ENCODE results near the gene HVCN1.
"Not testable (repeated sequence)": the region's sequence is repeated elsewhere in the genome, so short reads cannot be mapped to it uniquely, and the experiment has no call there.

HVCN1 gene

DNA sequence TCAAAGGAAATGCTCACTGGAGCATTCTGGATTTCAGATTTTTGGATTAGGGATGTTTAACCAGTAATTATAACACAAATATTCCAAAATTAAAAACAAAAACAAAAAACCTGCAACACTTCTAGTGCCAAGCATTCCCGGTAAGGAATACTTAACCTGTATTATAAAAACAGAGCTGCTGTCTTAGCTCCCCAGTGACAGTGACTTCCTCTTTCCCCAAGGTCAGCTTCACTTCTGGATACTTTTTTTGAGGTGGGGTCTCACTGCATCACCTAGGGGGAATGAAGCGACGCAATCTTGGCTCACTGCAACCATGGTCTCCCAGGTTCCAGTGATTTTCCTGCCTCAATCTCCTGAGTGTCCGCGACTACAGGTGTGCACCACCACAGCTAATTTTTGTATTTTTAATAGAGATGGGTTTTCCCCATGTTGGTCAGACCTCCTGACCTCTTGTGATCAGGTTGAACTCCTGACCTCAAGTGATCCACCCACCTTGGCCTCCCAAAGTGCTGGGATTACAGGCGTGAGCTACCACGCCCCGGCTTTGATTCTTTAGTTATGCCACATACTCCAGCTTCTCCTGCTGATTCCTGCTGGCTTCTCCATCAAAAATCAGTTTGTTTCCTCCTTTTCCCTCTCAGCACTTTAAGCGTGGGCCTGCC lies 37.9 kb upstream of the HVCN1 start:
- no peak for TF ChIP-seq FOXP2 (optimal IDR thresholded peaks at IDR 0.05; ENCODE audit: control extremely low read depth, extremely low read length, insufficient read depth)
- no peak overlapping the region for H3K4me3 ChIP-seq
- no peak for DNase-seq (ENCODE audit: low read depth, low spot score)
- H3K9me3 ChIP-seq (ENCODE audit: low read depth, low read length): no peaks in the 10 kb centered on the region
- H3K36me3 ChIP-seq (ENCODE audit: insufficient read depth, low read length): peaks cover 98% of the 10 kb centered on the region
- H3K9ac ChIP-seq (ENCODE audit: insufficient read length): no peak overlapping the region
- no peak overlapping the region for H3K27ac ChIP-seq

DNA sequence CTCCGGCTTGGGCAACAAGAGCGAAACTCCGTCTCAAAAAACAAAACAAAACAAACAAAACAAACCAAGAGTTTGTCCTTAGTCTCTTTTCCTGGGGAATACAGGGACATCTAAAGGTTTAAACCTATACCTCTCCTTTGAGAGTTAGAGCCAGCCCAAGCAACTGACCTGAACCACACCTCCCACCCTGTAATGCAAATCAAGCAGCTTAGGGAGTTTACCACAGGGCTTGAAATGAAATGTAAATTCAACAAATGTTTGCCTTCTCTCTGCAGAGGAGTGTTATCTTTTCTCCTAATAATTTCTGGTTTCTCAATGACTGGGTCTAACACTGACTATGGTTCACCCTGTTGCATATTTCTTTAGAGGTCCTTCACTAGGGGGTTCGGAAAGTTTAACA lies 37.1 kb upstream of the HVCN1 start:
- no peak for TF ChIP-seq EZH2 (IDR thresholded peaks at IDR 0.05)
- TF ChIP-seq POLR2AphosphoS5 (IDR thresholded peaks at IDR 0.05; ENCODE audit: borderline replicate concordance, low read depth, low read length): no peak
- TF ChIP-seq FOXP2 (optimal IDR thresholded peaks at IDR 0.05; ENCODE audit: control extremely low read depth, extremely low read length, insufficient read depth): no peak
- no peak for DNase-seq (ENCODE audit: low read depth, low spot score)
- Histone ChIP-seq H3K9ac (ENCODE audit: insufficient read length) (no peak overlapping the region), H3K4me3 (no peak overlapping the region), H3K36me3 (ENCODE audit: insufficient read depth, low read length) (peaks cover 98% of the 10 kb centered on the region), H3K9me3 (ENCODE audit: low read depth, low read length) (no peaks in the 10 kb centered on the region), H3K27ac (no peak overlapping the region)

DNA sequence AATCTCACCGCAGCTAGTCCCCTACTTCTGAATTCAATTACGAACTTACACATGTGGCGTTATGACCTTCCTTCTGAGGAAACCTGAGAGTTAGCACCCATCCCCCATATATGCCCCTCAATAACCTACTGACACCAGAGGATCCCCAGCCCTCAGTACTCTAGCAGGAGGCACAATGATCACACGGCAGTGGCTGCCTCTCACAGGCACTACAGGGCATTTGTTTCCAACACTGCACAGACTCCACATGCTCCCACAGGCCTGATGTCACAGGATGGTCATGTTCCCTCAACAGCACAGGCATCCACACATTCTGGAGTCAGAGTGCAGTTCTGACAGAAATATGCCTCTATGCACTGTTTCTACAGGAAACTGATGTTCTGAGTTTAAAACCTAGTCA lies 36.4 kb upstream of the HVCN1 start:
- Histone ChIP-seq H3K4me3 (no peak overlapping the region), H3K27ac (no peak overlapping the region), H3K9me3 (ENCODE audit: low read depth, low read length) (no peaks in the 10 kb centered on the region), H3K36me3 (ENCODE audit: insufficient read depth, low read length) (peaks cover 98% of the 10 kb centered on the region), H3K9ac (ENCODE audit: insufficient read length) (no peak overlapping the region)
- no peak for DNase-seq (ENCODE audit: low read depth, low spot score)
- no peak for TF ChIP-seq FOXP2 (optimal IDR thresholded peaks at IDR 0.05; ENCODE audit: control extremely low read depth, extremely low read length, insufficient read depth)
- no peak for TF ChIP-seq POLR2AphosphoS5 (IDR thresholded peaks at IDR 0.05; ENCODE audit: borderline replicate concordance, low read depth, low read length)
- TF ChIP-seq EZH2 (IDR thresholded peaks at IDR 0.05): no peak

DNA sequence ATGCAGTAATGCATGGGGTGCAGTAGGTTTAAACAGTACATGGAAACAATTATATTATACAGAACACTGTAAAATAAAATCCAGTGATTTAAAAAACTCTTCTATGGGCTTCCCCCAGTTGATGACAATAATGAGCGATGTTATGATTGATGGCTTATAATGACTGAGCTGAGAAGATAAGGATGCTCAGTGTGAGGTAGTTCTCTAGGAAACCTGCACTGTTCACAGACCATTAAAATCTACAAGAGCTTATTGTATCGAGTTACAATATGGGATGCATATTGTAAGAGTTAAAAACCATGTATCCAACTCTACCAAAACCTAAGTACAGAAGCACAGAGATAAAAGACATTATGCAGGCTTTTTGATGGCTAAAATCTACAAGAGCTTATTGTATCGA lies 34.0 kb upstream of the HVCN1 start:
- not testable (repeated sequence) for H3K9me3 ChIP-seq (ENCODE audit: low read depth, low read length); DNase-seq (ENCODE audit: low read depth, low spot score); H3K9ac ChIP-seq (ENCODE audit: insufficient read length); H3K27ac ChIP-seq; H3K4me3 ChIP-seq
- H3K36me3 ChIP-seq (ENCODE audit: insufficient read depth, low read length): peaks cover 99% of the 10 kb centered on the region

DNA sequence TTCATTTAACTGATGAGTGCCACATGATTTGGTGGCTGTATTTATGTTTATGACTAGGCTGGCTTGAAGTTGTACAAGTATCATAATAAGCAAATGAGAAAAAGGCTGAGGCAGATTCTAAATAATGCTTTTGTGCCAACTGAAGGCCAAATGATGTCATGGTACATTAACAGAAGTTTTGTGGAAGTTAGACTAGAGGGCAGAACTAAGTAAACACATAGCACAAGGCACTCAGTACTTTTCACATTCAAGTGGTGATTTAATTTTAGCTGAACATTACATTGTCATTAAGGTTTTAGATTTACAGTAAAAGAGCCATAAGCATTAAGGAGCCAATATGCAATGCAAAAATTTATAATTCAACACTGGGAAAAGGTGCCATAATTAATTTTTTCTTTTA lies 32.7 kb upstream of the HVCN1 start:
- no peak for DNase-seq (ENCODE audit: low read depth, low spot score)
- H3K4me3 ChIP-seq: no peak overlapping the region
- no peaks in the 10 kb centered on the region for H3K9me3 ChIP-seq (ENCODE audit: low read depth, low read length)
- H3K27ac ChIP-seq: no peak overlapping the region
- peaks cover 93% of the 10 kb centered on the region for H3K36me3 ChIP-seq (ENCODE audit: insufficient read depth, low read length)
- no peak overlapping the region for H3K9ac ChIP-seq (ENCODE audit: insufficient read length)
- no peak for TF ChIP-seq EZH2 (IDR thresholded peaks at IDR 0.05)

- Histone ChIP-seq H3K9me3 (ENCODE audit: low read depth, low read length) (no peaks in the 10 kb centered on the region), H3K27ac (no peak overlapping the region), H3K36me3 (ENCODE audit: insufficient read depth, low read length) (peaks cover 82% of the 10 kb centered on the region), H3K4me3 (no peak overlapping the region), H3K9ac (ENCODE audit: insufficient read length) (no peak overlapping the region)
- DNase-seq (ENCODE audit: low read depth, low spot score): no peak
- TF ChIP-seq POLR2AphosphoS5 (IDR thresholded peaks at IDR 0.05; ENCODE audit: borderline replicate concordance, low read depth, low read length): no peak
- TF ChIP-seq FOXP2 (optimal IDR thresholded peaks at IDR 0.05; ENCODE audit: control extremely low read depth, extremely low read length, insufficient read depth): no peak
- no peak for TF ChIP-seq EZH2 (IDR thresholded peaks at IDR 0.05)
Measured at GRCh38 chr12:110720516-110720915, 31.6 kb upstream of the HVCN1 start.

DNA sequence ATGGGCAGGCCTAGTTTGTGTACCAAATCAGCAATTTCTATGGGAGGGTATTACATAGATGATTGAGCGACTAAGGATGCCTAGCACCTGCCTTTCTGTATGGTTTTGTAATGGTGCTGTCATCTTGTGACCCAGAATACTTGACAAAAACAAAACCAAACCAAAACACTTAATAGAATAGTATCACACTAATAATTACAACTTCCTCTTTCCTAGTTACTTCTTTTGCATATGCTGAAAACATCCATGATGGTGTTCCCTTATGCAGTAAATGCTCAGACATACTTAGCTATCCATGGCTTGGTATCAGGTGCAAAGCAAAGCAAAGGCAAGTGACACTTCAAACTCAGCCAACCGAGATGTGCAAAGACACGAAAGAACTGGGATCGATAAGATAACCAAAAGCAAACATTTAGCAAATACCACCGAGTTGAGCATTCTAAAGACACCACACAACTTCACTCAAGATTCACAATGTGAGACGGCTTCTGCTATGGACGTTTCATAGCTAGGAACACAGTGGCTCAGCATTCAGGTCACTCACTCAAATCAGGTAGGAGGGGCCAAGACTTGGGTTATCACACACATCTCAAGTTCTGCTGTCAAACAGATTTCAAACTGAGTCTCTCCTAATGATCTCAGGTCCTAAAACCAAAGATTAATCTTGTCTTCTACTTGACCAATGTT lies 29.4 kb upstream of the HVCN1 start:
- H3K9ac ChIP-seq (ENCODE audit: insufficient read length): no peak overlapping the region
- H3K36me3 ChIP-seq (ENCODE audit: insufficient read depth, low read length): peaks cover 61% of the 10 kb centered on the region
- no peak for TF ChIP-seq FOXP2 (optimal IDR thresholded peaks at IDR 0.05; ENCODE audit: control extremely low read depth, extremely low read length, insufficient read depth)
- TF ChIP-seq POLR2AphosphoS5 (IDR thresholded peaks at IDR 0.05; ENCODE audit: borderline replicate concordance, low read depth, low read length): no peak
- TF ChIP-seq EZH2 (IDR thresholded peaks at IDR 0.05): no peak
- DNase-seq (ENCODE audit: low read depth, low spot score): no peak
- H3K4me3 ChIP-seq: no peak overlapping the region
- no peak overlapping the region for H3K27ac ChIP-seq
- no peaks in the 10 kb centered on the region for H3K9me3 ChIP-seq (ENCODE audit: low read depth, low read length)

DNA sequence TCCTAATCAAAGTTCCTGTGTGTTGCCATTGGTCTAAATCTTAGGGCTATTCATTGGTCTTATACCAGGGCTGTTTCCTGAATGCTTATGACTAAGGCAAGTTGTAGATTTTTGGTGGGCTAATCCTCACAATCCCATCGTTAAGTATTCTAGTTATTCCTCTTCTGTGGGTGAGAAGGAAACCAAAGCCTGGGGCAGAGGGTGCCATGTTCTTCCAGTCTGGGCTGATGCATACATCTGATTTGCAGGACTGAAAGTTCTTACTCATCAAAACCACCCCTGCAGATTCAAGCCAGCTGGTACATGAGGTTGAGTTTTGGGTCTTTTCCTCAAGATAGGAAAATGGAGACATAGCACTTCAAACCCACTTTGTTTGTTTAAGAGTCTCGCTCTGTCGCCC lies 28.1 kb upstream of the HVCN1 start:
- H3K9me3 ChIP-seq (ENCODE audit: low read depth, low read length): no peaks in the 10 kb centered on the region
- TF ChIP-seq FOXP2 (optimal IDR thresholded peaks at IDR 0.05; ENCODE audit: control extremely low read depth, extremely low read length, insufficient read depth) (no peak), EZH2 (IDR thresholded peaks at IDR 0.05) (no peak), POLR2AphosphoS5 (IDR thresholded peaks at IDR 0.05; ENCODE audit: borderline replicate concordance, low read depth, low read length) (no peak)
- no peak overlapping the region for H3K9ac ChIP-seq (ENCODE audit: insufficient read length)
- no peak overlapping the region for H3K4me3 ChIP-seq
- DNase-seq (ENCODE audit: low read depth, low spot score): no peak
- H3K36me3 ChIP-seq (ENCODE audit: insufficient read depth, low read length): peaks cover 47% of the 10 kb centered on the region
- H3K27ac ChIP-seq: no peak overlapping the region

GRCh38 chr12:110708917-110709316 lies 20.0 kb upstream of the HVCN1 start:
- DNase-seq (ENCODE audit: low read depth, low spot score): no peak
- Histone ChIP-seq H3K27ac (no peak overlapping the region), H3K9ac (ENCODE audit: insufficient read length) (no peak overlapping the region), H3K4me3 (no peak overlapping the region), H3K36me3 (ENCODE audit: insufficient read depth, low read length) (peaks cover 6% of the 10 kb centered on the region; the same call in 1 of the 2 replicates), H3K9me3 (ENCODE audit: low read depth, low read length) (no peaks in the 10 kb centered on the region)
- TF ChIP-seq FOXP2 (optimal IDR thresholded peaks at IDR 0.05; ENCODE audit: control extremely low read depth, extremely low read length, insufficient read depth) (no peak), POLR2AphosphoS5 (IDR thresholded peaks at IDR 0.05; ENCODE audit: borderline replicate concordance, low read depth, low read length) (no peak), EZH2 (IDR thresholded peaks at IDR 0.05) (no peak)
